Activated T-cell treated with anti-CD3 and anti-CD28 coated beads for 48 hours (primary cell): ENCODE measurements around the gene ELOB.

Experiments used
- DNase-seq: peaks from one replicate; pipeline ENCODE4 v3.0.0-alpha.2; 2020; ENCODE audit warnings: low read depth

Gene ELOB

DNA sequence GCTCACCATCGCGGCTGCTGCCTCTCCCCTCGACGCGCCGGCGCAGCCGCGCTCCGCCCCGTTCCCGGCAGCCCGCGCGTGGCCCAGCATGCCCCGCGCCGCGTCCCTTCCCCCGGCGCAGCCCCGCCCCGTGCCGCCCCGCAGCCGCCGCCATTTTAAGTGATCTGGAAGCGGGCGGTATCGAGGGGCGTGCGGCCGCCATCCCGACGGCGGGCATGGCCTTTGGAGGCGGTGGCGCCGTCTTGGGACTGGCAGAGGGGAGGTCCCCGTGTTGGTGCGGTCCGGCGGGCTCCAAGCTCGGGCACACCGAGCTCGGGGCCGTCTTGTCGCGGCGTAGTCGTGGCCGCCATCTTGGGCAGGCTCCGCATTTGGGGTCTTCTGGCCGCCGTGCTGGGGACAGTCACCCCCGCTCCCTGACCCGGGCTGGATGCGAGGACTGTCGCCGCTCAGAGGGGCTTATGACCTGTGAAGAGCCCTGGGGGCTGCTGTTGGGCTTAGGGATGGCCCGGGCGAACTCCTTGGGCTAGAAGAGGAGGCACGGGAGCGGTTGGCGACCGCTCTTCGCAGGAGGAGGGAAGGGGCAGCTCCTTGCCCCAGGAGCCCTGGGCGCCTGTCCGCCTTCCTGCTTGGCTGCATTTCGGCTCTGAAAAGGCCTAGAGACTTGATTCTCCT lies at the start of gene ELOB:
Gene ELOB (minus strand): TSS at position 50 of the 672 bp plus-strand sequence. CDS start 41 bp downstream, at position 9.
- DNase-seq = peak; percentile 89

DNA sequence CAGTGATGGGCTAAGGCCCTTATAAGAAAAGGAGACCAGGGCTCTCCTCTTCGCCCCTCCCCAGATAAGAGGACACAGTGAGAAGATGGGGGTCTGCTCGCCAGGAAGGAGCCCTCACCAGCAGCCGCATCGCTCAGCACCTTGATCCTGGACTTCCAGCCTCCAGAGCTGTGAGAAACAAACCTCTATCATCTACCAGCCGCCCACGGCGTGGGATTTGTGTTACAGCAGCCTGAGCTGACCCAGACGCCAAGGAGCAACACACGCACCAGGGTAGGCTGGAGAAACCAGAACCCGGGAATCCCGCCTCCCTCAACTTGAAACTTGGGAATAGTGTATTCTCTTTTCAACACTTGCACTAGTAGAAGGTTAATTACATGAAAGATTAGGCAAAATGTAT lies 48.8 kb upstream of the ELOB start:
- no peak for DNase-seq

DNA sequence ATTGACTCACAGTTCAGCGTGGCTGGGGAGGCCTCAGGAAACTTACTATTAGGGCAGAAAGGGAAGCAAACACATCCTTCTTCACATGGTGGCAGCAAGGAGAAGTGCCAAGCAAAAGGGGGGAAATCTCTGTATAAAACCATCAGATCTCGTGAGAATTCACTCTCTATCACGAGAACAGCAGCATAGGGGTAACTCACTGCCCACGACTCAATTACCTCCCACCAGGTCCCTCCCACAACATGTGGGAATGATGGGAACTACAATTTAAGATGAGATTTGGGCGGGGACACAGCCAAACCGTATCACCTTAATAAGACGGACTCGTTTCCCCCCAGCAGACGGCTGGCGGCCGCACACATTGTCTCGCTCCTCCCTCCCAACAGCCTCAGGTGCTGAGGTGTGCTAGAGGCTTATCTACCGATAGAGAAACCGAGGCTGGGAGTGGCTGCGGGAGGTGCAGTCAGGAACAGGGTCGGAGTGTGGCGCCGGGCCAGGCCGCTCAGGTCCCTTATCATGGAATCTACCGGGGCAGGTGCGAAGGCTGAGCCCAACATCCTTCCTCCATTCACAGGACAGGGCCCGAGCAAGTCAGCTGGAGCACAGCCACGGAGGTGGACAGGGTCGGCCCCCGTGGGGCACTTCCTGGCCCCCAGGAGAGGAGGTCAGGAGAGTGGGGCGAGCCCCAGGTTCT lies 48.1 kb upstream of the ELOB start:
- DNase-seq = no peak

DNA sequence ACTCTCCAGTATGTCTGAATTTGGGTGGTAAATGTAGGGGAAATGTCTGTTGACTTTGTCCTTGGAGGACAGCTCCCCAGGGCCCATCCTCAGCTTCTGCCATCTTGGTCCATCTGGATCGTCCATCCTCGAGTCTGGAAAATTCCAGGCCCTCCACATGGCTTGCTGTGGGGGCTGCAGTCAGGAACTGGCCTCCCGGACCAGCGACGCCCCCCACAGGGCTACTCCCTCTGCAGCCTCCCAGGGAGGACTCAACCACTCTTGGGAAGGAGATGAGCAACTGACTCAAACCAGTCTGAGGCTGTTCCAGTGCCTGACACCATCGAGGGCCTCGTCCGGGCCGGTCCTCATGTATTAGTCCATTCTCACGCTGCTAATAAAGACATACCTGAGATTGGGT lies 47.5 kb upstream of the ELOB start:
- no peak for DNase-seq

DNA sequence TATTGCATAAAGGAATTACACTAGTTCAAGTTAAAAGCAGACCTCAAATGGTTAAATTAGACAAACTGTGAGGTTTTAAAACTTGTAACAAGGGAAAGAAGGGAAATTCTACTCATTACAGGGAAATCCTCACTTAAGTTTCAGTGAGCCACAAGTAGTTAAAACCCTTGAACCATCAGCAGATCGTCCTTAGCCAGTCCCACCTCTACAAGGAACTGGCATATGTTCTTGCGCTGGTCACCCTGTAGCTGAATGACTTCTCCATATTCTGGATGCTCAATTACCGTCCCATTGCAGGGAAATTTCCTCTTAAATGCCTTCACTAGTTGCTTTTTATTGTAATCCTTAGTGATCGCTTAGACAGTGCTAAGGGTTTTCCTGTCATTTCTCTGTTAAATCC lies 45.4 kb upstream of the ELOB start:
- DNase-seq = no peak

DNA sequence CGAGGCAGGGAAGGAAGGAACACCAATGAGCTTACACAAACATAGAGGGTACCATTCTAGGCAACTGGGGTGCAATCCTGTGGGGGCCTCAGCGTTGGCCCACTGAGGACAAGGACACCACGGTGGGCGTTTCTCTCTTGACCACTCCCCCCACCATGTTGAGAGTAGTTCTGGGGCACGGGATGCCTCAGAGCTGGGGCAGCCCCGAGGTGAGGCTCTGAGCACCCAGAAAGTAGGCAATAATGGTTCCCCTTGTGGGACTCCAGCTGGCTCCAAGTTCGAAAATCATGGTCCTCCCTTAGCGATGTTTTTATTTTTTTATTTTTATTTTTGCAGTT lies 45.0 kb upstream of the ELOB start:
- DNase-seq = no peak

DNA sequence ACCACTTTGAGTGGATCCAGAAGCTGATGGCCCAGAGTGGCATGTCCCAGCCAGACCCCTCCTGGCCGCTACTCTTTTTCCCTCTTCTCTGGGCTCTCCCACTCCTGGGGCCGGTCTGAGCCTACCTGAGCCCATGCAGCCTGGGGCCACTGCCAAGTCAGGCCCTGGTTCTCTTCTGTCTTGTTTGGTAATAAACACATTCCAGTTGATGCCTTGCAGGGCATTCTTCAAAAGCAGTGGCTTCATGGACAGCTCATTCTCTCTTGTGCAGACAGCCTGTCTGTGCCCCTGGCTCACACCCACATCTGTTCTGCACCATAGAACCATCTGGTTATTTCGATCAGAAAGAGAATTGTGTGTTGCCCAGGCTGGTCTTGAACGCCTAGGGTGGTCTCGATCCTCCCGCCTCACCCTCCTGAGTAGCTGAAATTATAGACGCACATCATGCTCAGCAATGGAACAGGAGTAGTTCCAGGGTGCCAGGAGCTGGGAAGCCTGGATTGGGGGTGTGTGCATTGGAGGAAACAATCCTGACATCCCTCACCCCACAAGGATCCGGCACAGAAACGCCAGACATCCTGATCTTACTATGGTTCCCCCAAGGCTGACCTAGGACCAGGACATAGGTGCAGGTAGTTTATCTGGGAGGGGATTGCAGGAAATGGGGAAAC lies 44.5 kb upstream of the ELOB start:
- no peak for DNase-seq

DNA sequence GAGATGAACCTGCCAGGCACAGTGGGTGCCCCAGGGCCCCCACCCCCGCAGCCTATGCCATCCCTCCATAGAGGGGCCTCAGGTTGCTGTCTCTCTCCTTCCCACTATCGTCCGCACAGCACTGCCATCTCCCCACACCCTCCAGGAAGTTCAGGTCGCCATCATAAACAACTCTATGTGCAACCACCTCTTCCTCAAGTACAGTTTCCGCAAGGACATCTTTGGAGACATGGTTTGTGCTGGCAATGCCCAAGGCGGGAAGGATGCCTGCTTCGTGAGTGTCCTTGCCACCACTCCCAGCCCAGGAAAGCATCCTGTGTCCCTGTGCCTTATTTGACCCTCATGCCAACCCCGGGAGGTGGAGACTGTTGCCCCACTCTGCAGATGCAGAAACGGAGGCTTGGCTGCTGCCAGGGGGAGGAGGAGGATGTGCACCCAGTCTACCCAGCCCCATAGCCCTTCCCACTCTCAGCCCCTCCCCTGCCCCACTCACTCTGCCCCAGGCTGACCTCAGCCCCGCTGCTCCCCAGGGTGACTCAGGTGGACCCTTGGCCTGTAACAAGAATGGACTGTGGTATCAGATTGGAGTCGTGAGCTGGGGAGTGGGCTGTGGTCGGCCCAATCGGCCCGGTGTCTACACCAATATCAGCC lies 43.9 kb upstream of the ELOB start:
- no peak for DNase-seq

DNA sequence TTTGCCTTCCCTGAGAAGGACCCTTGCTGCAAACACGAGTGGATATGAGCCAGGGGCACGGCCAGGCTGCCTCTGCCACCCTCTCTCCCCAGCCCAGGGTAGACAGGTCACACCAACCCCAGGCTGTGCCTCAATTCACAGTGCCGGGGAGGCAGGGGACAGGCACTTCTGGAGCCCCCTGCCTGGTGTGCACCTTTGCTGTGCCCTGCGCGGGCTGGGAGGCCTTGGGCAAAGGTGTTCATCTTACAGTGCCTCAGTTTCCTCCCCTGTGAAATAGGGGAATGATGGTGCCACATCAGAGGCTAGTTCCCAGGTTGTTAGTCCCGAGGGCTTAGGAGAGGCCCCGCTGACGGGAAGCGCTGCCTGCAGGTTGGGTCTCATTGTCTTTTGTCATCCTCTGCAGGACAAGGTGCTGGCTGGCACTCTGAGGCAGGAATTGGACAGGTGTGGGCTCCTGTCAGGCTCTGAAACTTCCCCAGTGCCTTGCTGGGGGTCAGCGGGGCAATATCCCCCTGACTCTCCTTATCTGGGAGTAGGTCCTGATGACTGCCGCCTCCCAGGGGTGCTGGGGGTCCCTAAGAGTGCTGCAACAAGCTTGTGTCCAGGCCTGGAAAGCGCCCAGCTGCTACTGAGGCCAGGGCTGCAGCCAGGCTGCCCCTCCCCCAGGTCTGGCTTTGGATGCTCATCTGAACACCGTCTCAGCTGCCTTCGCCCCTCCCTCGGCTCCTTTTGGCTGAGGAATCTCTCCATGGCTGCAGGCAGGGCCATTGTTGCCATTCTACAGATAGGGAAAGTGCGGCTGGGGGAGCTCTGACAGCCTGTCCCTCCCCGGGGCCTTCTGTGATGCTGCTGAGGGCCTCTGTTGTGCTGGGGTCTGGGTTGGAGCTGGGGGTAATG lies 43.1 kb upstream of the ELOB start:
- DNase-seq = no peak

DNA sequence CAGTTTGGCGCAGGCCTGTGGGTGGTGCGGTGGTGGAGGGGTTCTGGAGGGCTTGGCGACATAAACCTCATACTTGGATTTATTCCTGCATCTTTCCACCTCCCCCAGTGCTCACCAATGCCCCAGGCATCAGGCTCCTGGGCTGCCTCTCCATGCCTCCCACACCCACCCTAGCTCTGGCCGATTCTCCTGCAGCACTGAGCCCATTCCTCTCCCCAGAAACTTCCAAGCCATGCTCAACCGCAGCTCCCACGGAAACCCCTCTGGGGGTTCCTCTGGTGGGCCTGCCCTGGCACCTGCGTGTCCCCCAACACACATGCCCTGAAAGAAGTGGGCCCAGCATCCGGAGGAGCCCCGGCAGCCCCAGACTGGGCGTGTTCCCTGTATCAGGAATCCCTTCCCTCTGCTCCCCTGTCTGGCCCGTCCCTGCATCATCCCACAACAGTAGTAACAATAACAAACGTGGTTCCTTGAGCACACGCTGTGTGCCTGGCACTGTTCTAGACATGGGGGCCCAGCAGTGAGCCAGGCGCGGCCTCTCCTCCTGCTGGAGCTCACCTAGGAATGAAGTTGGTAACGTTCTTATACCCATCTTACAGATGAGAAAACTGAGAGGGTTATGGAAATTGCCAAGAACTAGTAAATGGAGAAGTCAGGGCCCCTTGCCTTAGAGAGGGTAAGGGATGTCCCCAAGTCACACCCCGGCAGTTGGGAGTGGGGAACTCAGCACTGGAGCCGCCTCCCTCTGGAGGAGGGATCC lies 42.3 kb upstream of the ELOB start:
- DNase-seq = no peak

DNA sequence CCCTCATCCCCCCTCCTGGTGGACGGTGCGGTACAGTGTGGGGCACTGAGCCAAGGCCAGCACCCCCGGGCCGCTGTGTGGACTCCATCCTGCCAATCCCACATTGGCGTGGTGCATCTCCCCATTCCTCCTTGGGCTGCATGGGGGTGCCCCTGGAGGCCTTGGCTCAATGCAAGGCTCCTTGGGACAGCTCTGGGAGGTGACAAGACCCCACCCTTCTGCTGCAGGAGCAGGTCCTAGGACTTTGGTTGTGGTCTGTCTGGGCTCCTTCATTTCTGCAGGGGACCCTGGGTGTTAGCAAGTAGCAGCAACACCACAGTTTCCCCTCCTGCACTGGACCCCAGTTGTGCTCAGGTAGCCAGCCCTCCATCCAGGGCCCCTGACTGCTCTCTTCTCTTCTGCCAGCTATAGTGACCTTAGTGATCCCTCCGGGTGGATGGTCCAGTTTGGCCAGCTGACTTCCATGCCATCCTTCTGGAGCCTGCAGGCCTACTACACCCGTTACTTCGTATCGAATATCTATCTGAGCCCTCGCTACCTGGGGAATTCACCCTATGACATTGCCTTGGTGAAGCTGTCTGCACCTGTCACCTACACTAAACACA lies 41.3 kb upstream of the ELOB start:
- no peak for DNase-seq

DNA sequence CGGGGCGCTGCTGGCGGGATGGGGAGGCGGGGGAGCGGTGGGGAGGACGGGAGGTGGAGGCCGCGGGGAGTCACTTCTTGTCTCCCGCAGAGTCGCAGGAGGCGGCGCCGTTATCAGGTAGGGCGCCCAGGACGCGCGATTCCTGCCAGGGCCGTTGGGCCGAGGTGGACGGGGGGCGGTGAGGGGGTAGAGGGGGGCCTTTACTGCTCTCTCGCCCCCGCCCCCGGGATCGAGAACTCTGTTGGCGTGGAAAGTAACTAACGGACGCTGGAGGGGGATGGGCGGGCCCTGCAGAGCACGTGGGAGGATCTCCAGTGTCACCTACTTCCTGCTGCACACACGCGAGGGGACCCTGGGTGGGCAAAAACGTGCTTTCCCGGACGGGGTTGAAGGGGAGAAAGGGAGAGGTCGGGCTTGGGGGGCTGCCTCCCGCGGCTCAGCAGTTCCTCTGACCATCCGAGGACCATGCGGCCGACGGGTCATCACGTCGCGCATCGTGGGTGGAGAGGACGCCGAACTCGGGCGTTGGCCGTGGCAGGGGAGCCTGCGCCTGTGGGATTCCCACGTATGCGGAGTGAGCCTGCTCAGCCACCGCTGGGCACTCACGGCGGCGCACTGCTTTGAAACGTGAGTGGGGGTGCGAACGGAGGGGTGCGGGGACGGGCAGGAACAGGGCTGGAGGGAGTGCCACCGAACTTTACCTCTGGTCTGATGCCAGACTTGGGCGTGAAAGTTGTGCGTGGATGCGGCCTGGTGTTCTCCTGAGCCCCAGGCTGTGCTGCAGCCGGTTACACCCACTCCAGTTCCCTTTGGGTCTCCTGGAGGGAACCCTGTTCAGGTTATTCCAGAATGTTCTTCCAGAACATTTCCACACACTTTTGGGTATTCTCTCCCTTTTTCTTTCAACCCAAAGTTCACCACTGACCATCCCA lies 40.5 kb upstream of the ELOB start:
- DNase-seq = no peak

DNA sequence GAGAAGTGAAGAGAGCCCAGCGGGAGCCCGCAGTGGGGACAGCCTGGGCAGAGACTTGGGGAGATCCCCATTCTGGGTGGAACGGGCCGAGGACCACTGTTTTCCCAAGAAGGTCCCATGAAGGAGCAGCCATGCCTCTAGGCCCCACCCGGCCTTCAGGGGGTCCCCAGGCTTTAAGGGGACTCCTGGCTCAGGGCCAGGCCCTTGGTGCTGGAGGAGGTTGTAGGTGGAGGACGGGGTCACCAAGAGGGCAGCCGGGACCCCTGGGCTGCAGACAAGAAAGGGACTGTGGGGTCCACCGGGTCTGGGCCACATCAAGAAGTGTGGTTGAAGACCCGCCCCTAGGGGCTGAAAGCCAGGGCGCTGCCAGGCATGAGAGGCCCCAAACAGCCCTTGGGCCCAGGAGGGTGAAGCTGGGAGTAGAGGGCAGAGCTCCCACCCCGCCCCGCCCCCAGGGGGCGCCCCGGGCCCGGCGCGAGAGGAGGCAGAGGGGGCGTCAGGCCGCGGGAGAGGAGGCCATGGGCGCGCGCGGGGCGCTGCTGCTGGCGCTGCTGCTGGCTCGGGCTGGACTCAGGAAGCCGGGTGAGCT lies 39.8 kb upstream of the ELOB start, which contains the start of gene PRSS21:
Gene PRSS21 (plus strand): TSS at position 487 of the 589 bp plus-strand sequence. CDS start 32 bp downstream, at position 519.
- DNase-seq = peak; percentile 42

DNA sequence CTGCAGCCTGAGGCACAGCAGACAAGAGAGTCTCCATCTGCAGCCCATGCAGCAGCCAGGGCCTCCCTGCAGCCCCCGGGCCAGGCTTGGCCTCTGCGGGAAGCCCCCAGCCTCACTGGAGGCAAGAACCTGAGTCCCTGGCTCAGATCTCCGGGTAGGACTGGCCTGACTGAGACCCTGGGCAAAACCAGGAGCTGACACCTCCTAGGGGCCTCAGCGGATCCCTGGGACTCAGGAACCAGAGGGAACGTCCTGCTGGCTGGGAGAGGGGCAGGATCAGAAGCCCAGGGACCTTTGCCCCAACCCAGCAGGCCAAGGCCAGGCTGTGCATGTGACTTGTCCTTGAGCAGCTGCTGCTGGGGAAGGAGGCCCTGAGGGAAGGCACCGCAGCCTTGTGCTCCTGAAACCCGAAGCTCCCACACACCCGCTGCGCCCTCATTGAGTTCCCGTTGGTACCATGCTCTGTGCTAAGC lies 38.3 kb upstream of the ELOB start:
- no peak for DNase-seq

DNA sequence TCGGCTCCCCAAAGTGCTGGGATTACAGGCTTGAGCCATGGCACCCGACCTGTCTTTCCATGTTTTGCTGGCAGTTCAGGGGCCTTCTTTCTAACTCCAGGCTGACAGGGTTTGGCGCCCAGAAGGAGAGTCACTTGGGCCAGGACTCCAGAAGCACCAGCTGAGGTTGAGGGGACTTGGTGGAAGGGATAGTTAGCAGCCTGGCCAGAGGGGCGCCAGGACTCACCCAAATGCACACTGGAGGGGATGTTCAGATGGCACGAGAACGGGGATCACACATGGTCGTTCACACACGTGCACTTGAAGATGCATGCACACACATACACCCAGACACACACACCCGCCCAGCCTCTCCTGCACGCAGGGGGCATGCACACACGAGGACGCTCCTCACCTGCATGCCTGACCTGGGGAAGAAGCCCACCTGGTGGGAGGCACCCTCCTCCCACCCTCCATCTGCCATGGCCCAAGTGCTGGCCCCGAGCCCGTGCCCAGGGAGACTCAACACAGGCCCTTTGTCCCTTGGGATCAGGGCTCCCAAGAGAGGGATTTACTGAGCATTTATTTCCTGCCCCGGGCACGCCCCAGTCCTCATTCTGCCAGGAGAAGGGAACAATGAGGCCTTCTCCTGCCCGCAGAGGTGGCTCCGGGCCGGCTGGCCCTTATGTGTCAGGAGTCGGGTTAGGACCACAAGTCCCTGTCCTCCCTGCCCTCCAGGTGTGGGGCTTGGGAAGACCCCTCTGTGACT lies 37.6 kb upstream of the ELOB start:
- no peak for DNase-seq

DNA sequence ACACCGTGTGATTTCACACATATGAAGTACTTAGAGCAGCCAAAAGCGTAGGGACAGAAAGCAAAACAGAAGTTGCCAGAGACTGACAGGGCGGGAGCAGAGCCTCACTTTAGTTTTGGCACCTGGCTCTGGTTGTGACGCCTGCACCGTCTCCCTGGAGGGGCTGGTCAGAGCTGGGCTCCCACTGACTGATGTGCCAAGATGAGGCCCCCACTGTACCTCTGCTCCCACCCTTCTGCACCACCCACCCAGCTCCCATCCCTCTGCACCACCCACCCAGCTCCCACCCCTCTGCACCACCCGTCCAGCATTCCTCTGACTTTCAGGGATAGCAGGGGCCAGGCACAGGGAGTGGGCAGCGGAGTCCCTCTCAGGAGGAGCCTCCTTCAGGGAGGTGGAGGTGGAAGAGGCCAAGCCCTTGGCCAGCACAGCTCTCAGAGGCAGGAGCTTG lies 36.7 kb upstream of the ELOB start:
- DNase-seq = no peak

DNA sequence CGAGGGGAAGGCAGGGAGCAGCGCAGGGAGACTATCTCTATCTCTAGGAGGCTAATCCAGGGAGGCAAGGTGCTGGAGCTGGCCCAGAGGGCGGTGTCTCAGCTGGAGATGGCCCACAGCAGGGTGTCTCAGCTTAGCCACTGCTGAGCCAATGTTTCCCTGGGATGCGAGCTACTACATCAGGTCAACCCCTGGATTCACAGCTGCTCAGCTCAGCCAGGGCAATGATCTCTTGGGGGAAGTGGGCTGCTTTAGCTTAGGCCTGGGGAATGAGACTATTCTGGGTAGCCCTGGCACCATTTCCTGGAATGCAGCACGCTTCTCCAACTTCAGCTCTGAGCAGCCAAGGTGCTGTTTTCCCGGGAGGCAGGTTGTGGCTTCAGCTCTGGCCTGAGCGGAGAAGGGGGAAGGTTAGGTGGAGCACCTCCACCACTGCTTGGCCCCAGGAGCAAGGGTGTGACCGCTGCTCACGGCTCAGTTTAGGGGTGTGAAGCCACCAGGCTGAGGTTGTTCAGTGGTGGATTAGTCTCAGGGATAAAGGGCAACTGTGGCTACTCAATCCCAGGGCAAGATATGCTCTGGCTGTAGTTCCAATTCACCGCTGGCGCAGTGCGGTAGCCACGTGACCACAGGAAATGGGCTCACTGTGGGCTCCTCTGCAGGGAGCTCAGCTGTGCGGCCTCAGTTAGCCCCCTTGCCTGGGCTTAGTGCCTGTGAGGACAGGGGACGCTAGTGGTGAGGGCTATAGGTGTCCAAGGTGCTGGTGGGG lies 34.8 kb upstream of the ELOB start:
- no peak for DNase-seq
